CD4-positive, alpha-beta T cell treated with Interleukin-17A for 4 hours (primary cell): ENCODE data around the gene B4GALT1.

ENCODE experiments used
- DNase-seq: peaks from one replicate; pipeline ENCODE4 v3.0.0-alpha.2; 2020; ENCODE audit warnings: mixed read lengths

B4GALT1 gene

GRCh38 chr9:33117306-33117705 lies 49.8 kb downstream of the B4GALT1 start:
- no peak for DNase-seq

GRCh38 chr9:33116860-33117259 lies 50.3 kb downstream of the B4GALT1 start:
- DNase-seq = no peak

- no peak for DNase-seq
Observed at GRCh38 chr9:33114746-33115145, 52.4 kb downstream of the B4GALT1 start.

GRCh38 chr9:33113799-33114547 lies 53.2 kb downstream of the B4GALT1 start:
- DNase-seq = no peak

GRCh38 chr9:33112094-33112493 lies 55.0 kb downstream of the B4GALT1 start:
- no peak for DNase-seq

GRCh38 chr9:33111631-33112030 lies 55.5 kb downstream of the B4GALT1 start:
- no peak for DNase-seq

DNA sequence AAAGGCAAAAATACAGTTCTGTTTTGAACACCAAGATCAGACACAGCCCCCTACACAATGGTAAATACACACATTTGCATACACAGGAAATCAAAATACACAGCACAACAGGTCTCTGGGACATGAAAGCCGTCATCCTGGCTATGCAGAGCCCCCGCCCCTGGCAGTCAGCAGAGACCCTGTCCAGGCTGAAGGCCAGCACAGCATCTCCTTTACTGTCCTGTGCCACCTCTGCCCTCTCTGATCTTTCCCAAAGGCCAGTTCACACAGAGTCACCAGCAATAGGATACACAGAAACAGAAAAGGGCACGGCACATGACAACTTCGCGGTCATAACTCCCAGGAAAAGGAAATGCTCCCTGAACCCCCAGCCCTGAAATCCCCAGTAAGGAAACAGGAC lies 56.5 kb downstream of the B4GALT1 start:
- no peak for DNase-seq

DNA sequence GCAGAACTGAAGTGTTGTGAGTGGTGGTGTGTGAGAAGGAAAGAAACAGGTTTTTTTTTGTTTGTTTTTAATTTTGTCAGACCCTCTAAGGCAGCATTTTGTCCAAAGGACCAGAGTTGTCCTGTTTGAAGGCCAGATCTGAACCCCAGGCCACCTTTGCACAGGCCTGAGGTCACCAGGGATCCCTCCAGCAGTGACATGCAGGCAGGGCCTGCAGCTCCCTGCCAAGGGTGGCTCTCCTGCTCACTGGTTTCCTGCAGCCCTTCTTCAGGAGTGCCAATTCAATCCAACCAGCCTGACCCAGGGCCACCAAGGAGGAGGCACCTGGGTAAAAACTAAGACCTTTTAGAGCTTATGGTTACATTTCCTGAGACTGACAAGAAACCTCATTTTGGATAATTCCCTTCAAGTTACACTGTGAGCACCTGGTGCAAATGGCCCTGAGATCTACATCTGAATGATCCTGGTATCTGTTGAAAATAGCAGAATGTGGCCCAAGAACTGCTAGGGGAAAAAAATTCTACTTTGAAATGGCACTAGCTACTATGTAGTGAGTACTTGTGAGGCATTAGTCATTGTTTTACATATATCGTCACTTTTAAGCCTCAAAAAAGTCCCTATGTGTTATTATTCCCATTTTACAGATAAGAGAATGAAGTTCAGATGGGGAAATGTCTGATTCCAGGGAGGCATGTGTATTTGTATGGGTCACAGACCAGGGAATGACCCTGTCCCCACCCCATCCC lies 57.1 kb downstream of the B4GALT1 start:
- no peak for DNase-seq

- DNase-seq = no peak
Observed at GRCh38 chr9:33109097-33109496, 58.0 kb downstream of the B4GALT1 start.

GRCh38 chr9:33108472-33108871 lies 58.7 kb downstream of the B4GALT1 start:
- DNase-seq = no peak

- no peak for DNase-seq
Observed at GRCh38 chr9:33107762-33108161, 59.4 kb downstream of the B4GALT1 start.

DNA sequence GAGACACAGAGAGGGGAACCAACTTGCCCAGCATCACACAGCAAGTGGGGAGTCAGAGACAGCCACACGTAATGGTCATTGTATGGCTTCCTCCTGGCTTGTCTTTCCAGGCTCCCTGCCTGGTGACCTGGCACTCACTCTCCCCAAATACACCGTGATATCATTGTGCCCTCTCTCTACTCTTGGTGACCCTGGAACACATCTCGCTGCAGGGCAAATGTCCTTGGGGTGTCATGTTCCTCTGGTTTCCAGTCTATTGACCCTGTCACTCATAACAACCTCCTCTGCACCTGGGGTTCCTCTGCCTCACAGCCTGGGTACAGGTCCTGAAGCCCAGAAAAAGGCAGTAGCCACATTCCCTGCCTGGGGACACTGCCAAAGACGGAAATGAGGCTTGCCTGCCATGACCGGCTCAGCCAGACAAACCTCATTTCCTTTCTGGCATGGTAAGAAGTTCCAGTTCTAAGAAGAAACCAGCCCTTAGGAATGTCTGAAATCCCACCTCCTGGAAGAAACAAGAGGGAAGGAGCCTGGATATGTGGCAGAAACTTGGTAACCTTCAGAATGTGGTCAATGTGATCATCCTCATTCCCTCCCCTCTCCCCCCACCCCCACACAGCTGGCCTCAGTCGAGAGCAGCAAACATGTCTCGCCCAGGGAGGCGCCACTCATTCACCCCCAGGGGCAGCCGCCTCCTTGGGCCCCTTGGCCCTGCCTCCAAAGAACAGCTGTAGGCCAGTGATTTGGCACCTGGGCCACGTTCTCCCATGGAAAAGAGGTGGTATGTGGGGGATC lies 60.1 kb downstream of the B4GALT1 start:
- DNase-seq = no peak

- DNase-seq = no peak
Observed at GRCh38 chr9:33106372-33106771, 60.8 kb downstream of the B4GALT1 start.

DNA sequence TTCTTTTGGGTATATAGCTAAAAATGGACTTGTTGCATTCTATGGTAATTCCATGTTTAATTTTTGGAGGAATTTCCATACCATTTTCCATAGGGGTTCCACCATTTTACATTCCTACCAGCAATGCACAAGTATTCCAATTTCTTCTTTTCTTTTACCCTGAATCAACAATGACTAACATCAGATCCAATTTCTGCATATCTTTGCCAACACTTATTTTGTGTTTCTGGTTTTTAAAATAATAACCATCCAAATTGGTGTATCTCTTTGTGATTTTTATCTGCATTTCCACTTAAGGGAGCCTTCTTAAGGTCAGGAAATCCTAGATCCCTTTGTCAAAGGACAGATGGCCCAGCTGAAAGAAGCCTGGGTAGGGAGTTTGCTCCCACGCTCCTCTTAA lies 61.2 kb downstream of the B4GALT1 start:
- DNase-seq = no peak

DNA sequence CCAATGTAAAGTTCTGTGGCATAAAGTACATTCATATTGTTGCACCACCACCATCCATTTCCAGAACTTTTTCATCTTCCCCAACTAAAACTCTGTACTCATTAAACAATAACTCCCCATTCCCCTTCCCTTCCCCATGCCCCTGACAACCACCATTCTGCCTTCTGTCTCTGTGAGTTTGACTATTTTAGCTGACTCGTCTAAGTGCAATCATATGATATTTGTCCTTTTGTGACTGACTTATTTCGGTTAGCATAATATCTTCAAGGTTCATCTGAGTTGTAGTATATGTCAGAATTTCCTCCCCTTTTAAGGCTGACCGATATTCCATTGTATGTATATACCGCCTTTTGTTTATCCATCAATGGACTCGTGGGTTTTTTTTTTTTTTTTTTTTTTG lies 61.6 kb downstream of the B4GALT1 start:
- DNase-seq = no peak

DNA sequence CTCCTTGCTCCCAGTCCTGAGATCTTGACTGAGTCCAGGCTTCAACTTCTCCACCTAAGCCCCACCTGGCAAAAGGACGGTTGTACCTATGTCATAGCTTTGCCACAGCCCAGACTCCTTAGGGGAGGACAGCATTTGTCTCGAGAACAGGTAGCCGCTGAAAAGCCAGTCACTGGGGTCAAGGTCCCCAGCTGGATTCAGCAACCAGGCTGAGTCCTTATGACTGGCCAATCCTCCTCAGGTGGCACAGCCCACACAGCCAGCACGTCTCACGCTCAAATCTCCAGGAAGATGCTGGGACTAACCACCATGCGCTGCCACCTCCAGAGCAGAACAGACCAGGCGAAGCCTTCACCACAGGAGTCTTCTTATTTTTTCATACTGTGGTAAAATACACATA lies 62.7 kb downstream of the B4GALT1 start:
- DNase-seq = no peak

GRCh38 chr9:33103501-33104281 lies 63.4 kb downstream of the B4GALT1 start:
- DNase-seq = no peak

GRCh38 chr9:33102551-33103210 lies 64.5 kb downstream of the B4GALT1 start:
- no peak for DNase-seq

- DNase-seq = no peak
Observed at GRCh38 chr9:33101104-33101951, 65.8 kb downstream of the B4GALT1 start.

- no peak for DNase-seq
Observed at GRCh38 chr9:33099754-33100153, 67.4 kb downstream of the B4GALT1 start.

DNA sequence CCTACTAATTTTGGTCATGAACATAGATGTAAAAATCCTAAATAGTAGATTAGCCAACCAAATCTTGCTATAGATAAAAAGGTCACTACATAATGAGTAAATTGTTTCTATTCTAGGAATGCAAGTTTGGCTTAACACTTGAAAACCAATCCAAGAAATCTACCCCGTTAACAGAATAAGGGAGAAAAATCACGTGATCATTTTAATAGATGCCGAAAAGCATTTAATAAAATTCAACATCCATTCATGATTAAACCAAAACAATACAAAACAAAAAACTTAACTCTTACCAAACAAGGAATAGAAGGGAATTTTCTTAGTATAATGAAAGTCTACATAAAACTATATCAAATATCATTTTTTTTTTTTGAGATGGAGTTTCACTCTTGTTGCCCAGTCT lies 69.9 kb downstream of the B4GALT1 start:
- DNase-seq = no peak
